Hepatocyte (in vitro differentiated cells): ENCODE measurements around the gene EVI2B. TPM values are rescaled to one million over a fixed set of nuclear protein-coding genes. Genes with fewer than 3 reads are reported as not detected.

Source experiments
- DNase-seq: peaks from one replicate; pipeline ENCODE4 v3.0.0-alpha.2; 2016; ENCODE audit warnings: low spot score
- H2AFZ ChIP-seq: fragments of 200-600 bp; sonication (generic); 2 replicates; pipeline ENCODE4 v1.6.0; 2016; ENCODE audit warnings: antibody characterized with exemption, mild to moderate bottlenecking
- H3K27ac ChIP-seq: fragments of 200-600 bp; sonication (generic); 2 replicates; pipeline ENCODE4 v1.5.1; 2016; ENCODE audit warnings: mild to moderate bottlenecking
- H3K27me3 ChIP-seq: fragments of 200-600 bp; sonication (generic); 2 replicates; pipeline ENCODE4 v1.6.1; 2016
- H3K36me3 ChIP-seq: fragments of 200-600 bp; sonication (generic); replicated peaks from 2 replicates; pipeline ENCODE4 v1.5.1; 2016; ENCODE audit warnings: low read depth; ENCODE audit not compliant: insufficient read depth
- H3K4me1 ChIP-seq: fragments of 200-600 bp; sonication (generic); 2 replicates; pipeline ENCODE4 v1.5.1; 2016; ENCODE audit warnings: mild to moderate bottlenecking, moderate library complexity; ENCODE audit not compliant: insufficient read depth
- H3K4me2 ChIP-seq: fragments of 200-600 bp; sonication (generic); 2 replicates; pipeline ENCODE4 v1.6.0; 2016
- H3K4me3 ChIP-seq: fragments of 200-600 bp; sonication (generic); 2 replicates; pipeline ENCODE4 v1.5.1; 2016; ENCODE audit warnings: mild to moderate bottlenecking
- H3K79me2 ChIP-seq: fragments of 200-600 bp; sonication (generic); 2 replicates; pipeline ENCODE4 v1.6.0; 2017; ENCODE audit warnings: mild to moderate bottlenecking
- H3K9me2 ChIP-seq: fragments of 200-600 bp; sonication (generic); replicated peaks from 2 replicates; pipeline ENCODE4 v1.6.0; 2017; ENCODE audit warnings: mild to moderate bottlenecking; ENCODE audit not compliant: insufficient read depth
- H3K9me3 ChIP-seq: fragments of 200-600 bp; sonication (generic); 2 replicates; pipeline ENCODE4 v1.5.1; 2016; ENCODE audit warnings: low read depth, mild to moderate bottlenecking
- H4K20me1 ChIP-seq: fragments of 200-600 bp; sonication (generic); 2 replicates; pipeline ENCODE4 v1.6.0; 2016; ENCODE audit warnings: mild to moderate bottlenecking; ENCODE audit not compliant: insufficient read depth, poor library complexity, severe bottlenecking
- CTCF ChIP-seq: fragments of 200-600 bp; sonication (generic); IDR thresholded peaks from 2 replicates; pipeline ENCODE4 v1.5.1; 2016; ENCODE audit warnings: antibody characterized with exemption, mild to moderate bottlenecking; ENCODE audit not compliant: poor library complexity
- EZH2 ChIP-seq: fragments of 200-600 bp; sonication (generic); IDR thresholded peaks from 2 replicates; pipeline ENCODE4 v1.6.1; 2016; ENCODE audit warnings: antibody characterized with exemption, mild to moderate bottlenecking, borderline replicate concordance
- EZH2phosphoT487 ChIP-seq: fragments of 200-600 bp; sonication (generic); IDR thresholded peaks from one replicate; pipeline ENCODE4 v1.6.1; 2018; ENCODE audit warnings: antibody characterized with exemption, mild to moderate bottlenecking, low read depth, moderate library complexity; ENCODE audit not compliant: unreplicated experiment, severe bottlenecking
- WGBS: methylation state at CpG from one replicate; pipeline ENCODE4 v1.1.6; 2016; ENCODE audit warnings: low lambda C conversion rate; ENCODE audit errors: missing lambda C conversion rate; 5-methylcytosine and 5-hydroxymethylcytosine counted together
- polyA plus RNA-seq: library from polyadenylated mRNA; unstranded; fragments of >200 nt; fragmentation: Nextera tagmentation; extraction: Ambion mirVana; gene quantifications from 2 replicates; pipeline ENCODE4 v1.2.1, GENCODE V29; 2016
- total RNA-seq: library from RNA; depleted of rRNA; stranded (reverse); fragments of >200 nt; gene quantifications from 2 replicates; pipeline ENCODE4 v1.2.3, GENCODE V29; 2014

Gene EVI2B
- total and polyA plus RNA-seq, 2 experiments from 2014 or later, result not detected

- no peaks in the 10 kb centered on the region for H3K9me3 ChIP-seq
- no peak within 1 kb of the TSS for H2AFZ ChIP-seq
- 89% methylated on average over 7 of the region's 7 CpGs for WGBS
- no peak within 1 kb of the TSS for H3K27ac ChIP-seq
- no peaks in the 10 kb centered on the region for H4K20me1 ChIP-seq
- TF ChIP-seq CTCF (no peak), EZH2 (no peak), EZH2phosphoT487 (no peak)
- H3K27me3 ChIP-seq, result no peaks in the 10 kb centered on the region
- H3K4me2 ChIP-seq, result no peak within 1 kb of the TSS
- H3K79me2 ChIP-seq, result no peaks in the 10 kb centered on the region
- DNase-seq, result no peak
- H3K36me3 ChIP-seq, result no peaks in the 10 kb centered on the region
- H3K4me3 ChIP-seq, result no peak within 1 kb of the TSS
- no peaks in the 10 kb centered on the region for H3K9me2 ChIP-seq
- no peaks in the 10 kb centered on the region for H3K4me1 ChIP-seq
Observed at GRCh38 chr17:31297090-31297489, 16.8 kb downstream of the EVI2B start, which contains the start of gene OMG. Gene OMG (minus strand): TSS chr17:31297239. CDS start chr17:31296331, 908 bp downstream.

- DNase-seq, result no peak
- 85% methylated on average over 2 of the region's 2 CpGs for WGBS
- H3K9me3 ChIP-seq, result no peaks in the 10 kb centered on the region
- no peak overlapping the region for H3K27ac ChIP-seq
- H3K9me2 ChIP-seq, result no peaks in the 10 kb centered on the region
- H3K4me1 ChIP-seq, result no peaks in the 10 kb centered on the region
- H3K27me3 ChIP-seq, result no peaks in the 10 kb centered on the region
- no peak overlapping the region for H2AFZ ChIP-seq
- no peak for TF ChIP-seq EZH2
- no peak for TF ChIP-seq EZH2phosphoT487
- no peak for TF ChIP-seq CTCF
- H3K4me3 ChIP-seq, result no peak overlapping the region
- H3K4me2 ChIP-seq, result no peak overlapping the region
- H4K20me1 ChIP-seq, result no peaks in the 10 kb centered on the region
- H3K36me3 ChIP-seq, result no peaks in the 10 kb centered on the region
- no peaks in the 10 kb centered on the region for H3K79me2 ChIP-seq
Observed at GRCh38 chr17:31296142-31296541, 17.7 kb downstream of the EVI2B start.

DNA sequence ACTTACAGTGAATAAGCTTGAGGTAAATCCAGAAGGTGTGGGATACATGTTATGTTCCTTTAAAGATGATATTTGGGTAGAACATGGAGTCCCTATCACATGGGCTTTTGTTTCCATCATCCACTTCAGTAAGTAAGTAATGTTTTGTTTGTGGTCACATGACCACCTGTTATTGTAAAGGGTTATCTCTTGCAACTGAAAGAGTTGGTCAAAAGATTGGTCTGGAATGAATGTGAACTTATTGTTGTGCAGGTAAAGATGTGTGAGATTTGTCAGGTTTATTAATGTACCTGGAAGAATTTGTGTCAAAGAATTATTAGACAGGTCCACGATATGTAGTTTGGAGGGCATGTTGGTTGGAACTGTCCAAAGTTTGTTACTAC, 18.4 kb downstream of the EVI2B start:
- WGBS, result 96% methylated on average over 1 of the region's 1 CpG
- Histone ChIP-seq H2AFZ (no peak overlapping the region), H4K20me1 (no peaks in the 10 kb centered on the region), H3K4me1 (no peaks in the 10 kb centered on the region), H3K4me2 (no peak overlapping the region), H3K27ac (no peak overlapping the region), H3K36me3 (no peaks in the 10 kb centered on the region), H3K9me3 (no peaks in the 10 kb centered on the region), H3K4me3 (no peak overlapping the region), H3K27me3 (no peaks in the 10 kb centered on the region), H3K79me2 (no peaks in the 10 kb centered on the region), H3K9me2 (no peaks in the 10 kb centered on the region)
- DNase-seq, result no peak
- no peak for TF ChIP-seq EZH2
- no peak for TF ChIP-seq EZH2phosphoT487
- no peak for TF ChIP-seq CTCF

- H3K27ac ChIP-seq, result no peak overlapping the region
- no peaks in the 10 kb centered on the region for H3K27me3 ChIP-seq
- no peak overlapping the region for H3K4me2 ChIP-seq
- no peaks in the 10 kb centered on the region for H3K9me3 ChIP-seq
- no peaks in the 10 kb centered on the region for H3K79me2 ChIP-seq
- no peaks in the 10 kb centered on the region for H3K4me1 ChIP-seq
- no peak overlapping the region for H2AFZ ChIP-seq
- no peaks in the 10 kb centered on the region for H3K36me3 ChIP-seq
- no peak for TF ChIP-seq EZH2
- TF ChIP-seq CTCF, result no peak
- TF ChIP-seq EZH2phosphoT487, result no peak
- no peaks in the 10 kb centered on the region for H4K20me1 ChIP-seq
- H3K9me2 ChIP-seq, result no peaks in the 10 kb centered on the region
- no peak overlapping the region for H3K4me3 ChIP-seq
- 91% methylated on average over 3 of the region's 3 CpGs for WGBS
- DNase-seq, result no peak
Observed at GRCh38 chr17:31294820-31295488, 18.9 kb downstream of the EVI2B start.
